MM.1S (cell line): ENCODE results near the gene PREP.

ENCODE experiments used
- DNase-seq: peaks from one replicate; pipeline ENCODE4 v3.0.0-alpha.2; 2015
- H2AFZ ChIP-seq: fragments of 300-600 bp; sonication (generic); 2 replicates; pipeline ENCODE4 v1.6.0; 2016; ENCODE audit warnings: antibody characterized with exemption, low read length
- H3F3A ChIP-seq: fragments of 300-600 bp; sonication (generic); 2 replicates; pipeline ENCODE4 v1.6.1; 2016; ENCODE audit warnings: mild to moderate bottlenecking, antibody characterized with exemption, low read length, moderate library complexity, mixed read lengths; ENCODE audit not compliant: insufficient read depth
- H3K27ac ChIP-seq: fragments of 300-600 bp; sonication (generic); 2 replicates; pipeline ENCODE4 v1.5.1; 2016; ENCODE audit warnings: mild to moderate bottlenecking, low read length
- H3K27me3 ChIP-seq: fragments of 300-600 bp; sonication (generic); replicated peaks from 2 replicates; pipeline ENCODE4 v1.6.0; 2016; ENCODE audit warnings: low read length; ENCODE audit not compliant: insufficient read depth
- H3K36me3 ChIP-seq: fragments of 300-600 bp; sonication (generic); replicated peaks from 2 replicates; pipeline ENCODE4 v1.6.1; 2016; ENCODE audit warnings: mild to moderate bottlenecking, low read length, mixed read lengths; ENCODE audit not compliant: insufficient read depth
- H3K4me1 ChIP-seq: fragments of 300-600 bp; sonication (generic); 2 replicates; pipeline ENCODE4 v1.6.1; 2016; ENCODE audit warnings: low read length, mixed read lengths
- H3K4me2 ChIP-seq: fragments of 300-600 bp; sonication (generic); 2 replicates; pipeline ENCODE4 v1.6.0; 2016; ENCODE audit warnings: low read depth, low read length
- H3K4me3 ChIP-seq: fragments of 300-600 bp; sonication (generic); 2 replicates; pipeline ENCODE4 v1.5.1; 2016; ENCODE audit warnings: low read length, mixed read lengths
- H3K79me2 ChIP-seq: fragments of 300-600 bp; sonication (generic); 2 replicates; pipeline ENCODE4 v1.6.1; 2016; ENCODE audit warnings: mixed run types, low read length, mixed read lengths
- H3K9ac ChIP-seq: fragments of 300-600 bp; sonication (generic); 2 replicates; pipeline ENCODE4 v1.6.1; 2016; ENCODE audit warnings: low read length, mixed read lengths
- H3K9me2 ChIP-seq: fragments of 300-600 bp; sonication (generic); replicated peaks from 2 replicates; pipeline ENCODE4 v1.6.1; 2016; ENCODE audit warnings: mild to moderate bottlenecking, low read length, mixed read lengths; ENCODE audit not compliant: insufficient read depth
- H3K9me3 ChIP-seq: fragments of 300-600 bp; sonication (generic); replicated peaks from 2 replicates; pipeline ENCODE4 v1.6.1; 2016; ENCODE audit warnings: mild to moderate bottlenecking, low read length, mixed read lengths; ENCODE audit not compliant: insufficient read depth
- H4K20me1 ChIP-seq: fragments of 300-600 bp; sonication (generic); 2 replicates; pipeline ENCODE4 v1.6.1; 2016; ENCODE audit warnings: mild to moderate bottlenecking, low read length, moderate library complexity, mixed read lengths; ENCODE audit not compliant: insufficient read depth
- CTCF ChIP-seq: fragments of 300-600 bp; sonication (generic); IDR thresholded peaks from 2 replicates; pipeline ENCODE4 v1.5.1; 2016; ENCODE audit warnings: antibody characterized with exemption, low read length, mixed read lengths
- EZH2 ChIP-seq: fragments of 300-600 bp; sonication (generic); optimal IDR thresholded peaks from 2 replicates; pipeline ENCODE3; 2017; ENCODE audit warnings: low read depth, mild to moderate bottlenecking, antibody characterized with exemption, low read length, mixed read lengths
- EZH2phosphoT487 ChIP-seq: fragments of 300-600 bp; sonication (generic); IDR thresholded peaks from 2 replicates; pipeline ENCODE4 v1.6.1; 2018; ENCODE audit warnings: antibody characterized with exemption, low read length

PREP gene

DNA sequence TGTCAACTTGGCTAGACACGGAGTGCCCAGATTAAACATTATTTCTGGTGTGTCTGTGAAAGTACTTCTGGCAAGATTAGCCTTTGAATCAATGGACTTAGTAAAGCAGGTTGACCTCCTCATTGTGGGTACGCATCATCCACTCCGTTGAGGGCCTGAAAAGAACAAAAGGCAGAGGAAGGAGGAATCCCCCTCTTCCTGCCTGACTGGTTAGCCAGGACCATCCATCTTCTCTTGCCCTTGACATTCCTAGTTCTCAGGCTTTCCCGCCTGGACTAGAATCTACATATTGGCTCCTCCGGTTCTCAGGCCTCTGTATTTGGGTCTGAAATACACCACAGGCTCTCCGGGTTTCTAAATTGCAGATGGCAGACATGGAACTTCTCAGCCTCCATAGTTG lies 149.1 kb downstream of the PREP start:
- Histone ChIP-seq H3K79me2 (no peaks in the 10 kb centered on the region), H3K27ac (no peak overlapping the region), H3K9me2 (no peaks in the 10 kb centered on the region), H3K4me2 (no peak overlapping the region), H3K9me3 (no peaks in the 10 kb centered on the region), H3K27me3 (no peaks in the 10 kb centered on the region), H4K20me1 (no peaks in the 10 kb centered on the region), H3K4me1 (no peaks in the 10 kb centered on the region), H3F3A (no peaks in the 10 kb centered on the region), H3K36me3 (no peaks in the 10 kb centered on the region), H3K4me3 (no peak overlapping the region), H3K9ac (no peak overlapping the region), H2AFZ (no peak overlapping the region)
- no peak for DNase-seq
- TF ChIP-seq EZH2 = no peak
- no peak for TF ChIP-seq CTCF
- no peak for TF ChIP-seq EZH2phosphoT487

DNA sequence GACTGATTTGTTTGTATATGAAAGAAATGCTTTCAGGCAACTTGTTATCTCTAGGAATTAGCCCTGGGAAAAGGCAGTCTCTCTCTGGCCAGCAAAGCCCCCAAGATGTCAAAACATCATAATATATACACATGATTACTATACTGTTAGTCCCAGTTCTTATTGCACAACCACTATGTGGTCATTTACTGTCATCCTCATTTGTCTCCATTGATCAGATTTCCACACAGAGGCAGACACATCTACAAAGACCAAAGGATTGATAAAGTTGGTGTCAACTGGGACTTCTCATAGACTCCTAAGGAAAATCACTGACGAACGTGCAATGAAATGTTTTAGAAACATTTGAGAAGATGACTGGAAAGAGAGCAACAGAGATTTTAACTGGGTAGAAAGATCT lies 151.2 kb downstream of the PREP start:
- Histone ChIP-seq H3F3A (no peaks in the 10 kb centered on the region), H3K27ac (no peak overlapping the region), H2AFZ (no peak overlapping the region), H3K4me3 (no peak overlapping the region), H3K9me2 (no peaks in the 10 kb centered on the region), H3K4me2 (no peak overlapping the region), H3K79me2 (no peaks in the 10 kb centered on the region), H4K20me1 (no peaks in the 10 kb centered on the region), H3K4me1 (no peaks in the 10 kb centered on the region), H3K36me3 (no peaks in the 10 kb centered on the region), H3K9ac (no peak overlapping the region), H3K9me3 (no peaks in the 10 kb centered on the region), H3K27me3 (no peaks in the 10 kb centered on the region)
- no peak for TF ChIP-seq CTCF
- no peak for TF ChIP-seq EZH2phosphoT487
- TF ChIP-seq EZH2 = no peak
- no peak for DNase-seq

GRCh38 chr6:105250533-105250932 lies 152.3 kb downstream of the PREP start:
- no peak overlapping the region for H3K27ac ChIP-seq
- H3K79me2 ChIP-seq = no peaks in the 10 kb centered on the region
- no peak overlapping the region for H3K4me2 ChIP-seq
- H3K36me3 ChIP-seq = no peaks in the 10 kb centered on the region
- no peaks in the 10 kb centered on the region for H3K27me3 ChIP-seq
- TF ChIP-seq EZH2phosphoT487 (no peak), CTCF (no peak), EZH2 (no peak)
- no peaks in the 10 kb centered on the region for H4K20me1 ChIP-seq
- no peaks in the 10 kb centered on the region for H3K9me3 ChIP-seq
- no peak overlapping the region for H2AFZ ChIP-seq
- H3F3A ChIP-seq = no peaks in the 10 kb centered on the region
- no peak overlapping the region for H3K4me3 ChIP-seq
- no peak for DNase-seq
- no peaks in the 10 kb centered on the region for H3K4me1 ChIP-seq
- no peak overlapping the region for H3K9ac ChIP-seq
- no peaks in the 10 kb centered on the region for H3K9me2 ChIP-seq

GRCh38 chr6:105243487-105243886 lies 159.4 kb downstream of the PREP start:
- H3F3A ChIP-seq = no peaks in the 10 kb centered on the region
- no peak overlapping the region for H3K4me2 ChIP-seq
- H2AFZ ChIP-seq = no peak overlapping the region
- H3K27me3 ChIP-seq = no peaks in the 10 kb centered on the region
- no peaks in the 10 kb centered on the region for H3K4me1 ChIP-seq
- no peak for TF ChIP-seq CTCF
- TF ChIP-seq EZH2phosphoT487 = no peak
- TF ChIP-seq EZH2 = no peak
- no peak for DNase-seq
- no peak overlapping the region for H3K4me3 ChIP-seq
- H3K9me2 ChIP-seq = no peaks in the 10 kb centered on the region
- no peaks in the 10 kb centered on the region for H3K36me3 ChIP-seq
- H4K20me1 ChIP-seq = no peaks in the 10 kb centered on the region
- no peak overlapping the region for H3K9ac ChIP-seq
- no peaks in the 10 kb centered on the region for H3K9me3 ChIP-seq
- H3K79me2 ChIP-seq = no peaks in the 10 kb centered on the region
- H3K27ac ChIP-seq = no peak overlapping the region
